ENCODE data around the gene RNF4. TPM values are rescaled to one million over a fixed set of nuclear protein-coding genes. Genes with fewer than 3 reads are reported as not detected.

RNF4 gene
- total RNA-seq, 1 donor from 2014 or later = 63.8 TPM

DNA sequence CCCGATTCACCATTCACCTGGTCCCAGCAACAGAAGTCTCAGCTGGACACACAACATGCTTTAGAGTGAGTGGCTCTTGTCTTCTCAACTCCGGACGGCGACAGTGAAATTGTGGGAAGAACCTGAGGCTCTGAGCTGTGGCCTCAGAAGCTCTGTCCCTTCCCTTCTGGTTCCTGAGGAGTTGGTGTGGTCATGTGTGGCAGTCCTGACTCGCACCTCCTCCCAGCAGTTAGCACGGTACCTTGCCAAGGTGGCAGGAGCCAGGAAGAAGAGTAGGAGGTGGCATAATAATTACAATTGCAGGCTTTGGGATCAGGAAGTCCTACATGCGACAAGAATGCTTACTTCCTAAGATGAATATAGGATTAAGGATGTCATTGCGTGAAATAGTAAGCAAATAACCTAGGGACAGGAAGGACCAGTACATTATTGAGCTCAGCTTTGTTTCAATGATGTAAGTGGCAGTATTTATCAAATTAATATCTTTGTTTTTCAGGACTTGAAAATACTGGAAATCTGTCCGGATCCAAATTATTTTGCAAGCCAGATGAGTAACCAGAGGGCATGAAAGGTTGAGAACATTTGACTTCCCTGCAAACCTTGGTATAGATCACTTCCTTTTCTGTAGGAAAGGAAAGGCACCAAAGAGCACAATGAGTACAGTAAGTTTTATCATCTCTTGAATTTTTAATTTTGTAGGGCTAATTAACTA, 21.1 kb downstream of the RNF4 start:
- H3K4me1 Mint-ChIP-seq = peaks cover 6% of the 10 kb centered on the region
- H3K27me3 Mint-ChIP-seq (ENCODE audit: low read depth) = no peaks in the 10 kb centered on the region
- no peak overlapping the region for H3K27ac Mint-ChIP-seq
- peaks cover 32% of the 10 kb centered on the region for H3K36me3 Mint-ChIP-seq
- no peaks in the 10 kb centered on the region for H3K9me3 Mint-ChIP-seq
- TF ChIP-seq, protein P1, sequence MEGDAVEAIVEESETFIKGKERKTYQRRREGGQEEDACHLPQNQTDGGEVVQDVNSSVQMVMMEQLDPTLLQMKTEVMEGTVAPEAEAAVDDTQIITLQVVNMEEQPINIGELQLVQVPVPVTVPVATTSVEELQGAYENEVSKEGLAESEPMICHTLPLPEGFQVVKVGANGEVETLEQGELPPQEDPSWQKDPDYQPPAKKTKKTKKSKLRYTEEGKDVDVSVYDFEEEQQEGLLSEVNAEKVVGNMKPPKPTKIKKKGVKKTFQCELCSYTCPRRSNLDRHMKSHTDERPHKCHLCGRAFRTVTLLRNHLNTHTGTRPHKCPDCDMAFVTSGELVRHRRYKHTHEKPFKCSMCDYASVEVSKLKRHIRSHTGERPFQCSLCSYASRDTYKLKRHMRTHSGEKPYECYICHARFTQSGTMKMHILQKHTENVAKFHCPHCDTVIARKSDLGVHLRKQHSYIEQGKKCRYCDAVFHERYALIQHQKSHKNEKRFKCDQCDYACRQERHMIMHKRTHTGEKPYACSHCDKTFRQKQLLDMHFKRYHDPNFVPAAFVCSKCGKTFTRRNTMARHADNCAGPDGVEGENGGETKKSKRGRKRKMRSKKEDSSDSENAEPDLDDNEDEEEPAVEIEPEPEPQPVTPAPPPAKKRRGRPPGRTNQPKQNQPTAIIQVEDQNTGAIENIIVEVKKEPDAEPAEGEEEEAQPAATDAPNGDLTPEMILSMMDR (IDR thresholded peaks at IDR 0.05; ENCODE audit: unreplicated experiment) = no peak
- no peak overlapping the region for H3K4me3 Mint-ChIP-seq
- no peak for DNase-seq (ENCODE audit: low spot score in 2 of 2, unreplicated experiment in 2 of 2)

DNA sequence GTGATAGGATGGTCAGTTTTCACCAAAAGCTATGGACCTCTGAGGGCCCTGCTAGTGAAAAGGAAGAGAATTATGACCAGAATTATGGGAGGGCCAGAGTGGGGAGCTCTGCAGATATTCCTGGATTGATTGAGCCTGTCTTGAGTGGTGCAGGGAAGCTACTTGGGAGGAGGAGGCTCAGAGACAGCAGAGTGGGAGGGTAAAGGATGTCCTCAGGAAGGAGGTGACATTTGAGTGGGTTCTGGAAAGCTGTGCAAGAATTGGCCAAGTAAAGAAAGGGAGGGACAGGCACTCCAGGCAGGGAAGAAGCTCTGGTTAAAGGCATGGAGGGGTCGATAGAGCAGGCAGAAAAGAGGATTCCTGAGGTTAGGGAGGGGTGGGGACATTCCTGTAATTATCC, 24.1 kb downstream of the RNF4 start:
- no peak for DNase-seq (ENCODE audit: low spot score in 2 of 2, unreplicated experiment in 2 of 2)
- no peaks in the 10 kb centered on the region for H3K27me3 Mint-ChIP-seq (ENCODE audit: low read depth)
- H3K27ac Mint-ChIP-seq = peak overlapping the region; percentile 22
- H3K36me3 Mint-ChIP-seq = peaks cover 43% of the 10 kb centered on the region
- H3K4me3 Mint-ChIP-seq = no peak overlapping the region
- TF ChIP-seq, protein P1 (IDR thresholded peaks at IDR 0.05; ENCODE audit: unreplicated experiment) = no peak
- no peaks in the 10 kb centered on the region for H3K4me1 Mint-ChIP-seq
- H3K9me3 Mint-ChIP-seq = no peaks in the 10 kb centered on the region

DNA sequence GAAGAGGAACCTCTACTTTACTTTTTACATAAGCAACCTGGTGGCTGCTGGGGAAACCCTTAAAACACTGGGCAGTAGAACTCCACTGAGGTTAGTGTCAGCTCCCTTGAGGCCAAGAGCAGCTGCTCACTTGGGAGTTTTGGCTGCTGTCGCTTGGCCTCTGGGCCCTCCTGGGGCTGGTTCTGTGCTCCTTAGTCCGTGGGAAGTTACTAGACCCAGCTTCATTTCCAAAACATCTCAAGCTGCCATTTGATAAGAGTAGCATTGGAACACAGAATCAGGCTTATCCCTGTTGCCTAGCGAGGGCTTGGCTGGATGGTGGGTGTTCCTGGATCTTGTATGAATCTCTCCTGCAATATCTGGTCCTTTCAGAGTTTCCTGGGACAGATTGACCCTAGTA, 26.1 kb downstream of the RNF4 start:
- H3K4me1 Mint-ChIP-seq = no peaks in the 10 kb centered on the region
- H3K4me3 Mint-ChIP-seq = no peak overlapping the region
- no peak overlapping the region for H3K27ac Mint-ChIP-seq
- H3K27me3 Mint-ChIP-seq (ENCODE audit: low read depth) = no peaks in the 10 kb centered on the region
- TF ChIP-seq, protein P1 (IDR thresholded peaks at IDR 0.05; ENCODE audit: unreplicated experiment) = no peak
- peaks cover 41% of the 10 kb centered on the region for H3K36me3 Mint-ChIP-seq
- no peaks in the 10 kb centered on the region for H3K9me3 Mint-ChIP-seq
- DNase-seq (ENCODE audit: low spot score in 2 of 2, unreplicated experiment in 2 of 2) = no peak

DNA sequence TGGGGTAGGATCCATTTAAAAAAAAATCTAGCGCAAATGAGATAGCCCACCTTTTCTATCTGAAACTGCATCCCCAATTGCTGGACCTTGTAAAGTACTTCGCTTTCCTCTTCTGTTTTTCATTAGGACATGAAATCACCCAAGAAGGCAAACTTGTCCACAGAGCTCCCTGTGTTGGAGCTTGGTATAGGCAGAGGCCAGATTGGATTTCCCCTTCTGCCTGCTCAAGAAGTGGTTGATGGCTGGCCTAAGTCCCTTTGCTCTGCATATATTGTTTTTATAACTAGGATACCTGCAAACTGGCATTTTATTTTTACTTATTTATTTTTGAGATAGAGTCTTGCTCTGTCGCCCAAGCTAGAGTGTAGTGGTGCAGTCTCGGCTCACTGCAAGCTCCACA, 28.4 kb downstream of the RNF4 start:
- DNase-seq (ENCODE audit: low spot score in 2 of 2, unreplicated experiment in 2 of 2) = no peak
- Mint-ChIP-seq H3K4me3 (no peak overlapping the region), H3K27me3 (ENCODE audit: low read depth) (no peaks in the 10 kb centered on the region), H3K36me3 (peaks cover 43% of the 10 kb centered on the region), H3K4me1 (no peaks in the 10 kb centered on the region), H3K9me3 (no peaks in the 10 kb centered on the region), H3K27ac (no peak overlapping the region)
- TF ChIP-seq, protein P1 (IDR thresholded peaks at IDR 0.05; ENCODE audit: unreplicated experiment) = no peak

DNA sequence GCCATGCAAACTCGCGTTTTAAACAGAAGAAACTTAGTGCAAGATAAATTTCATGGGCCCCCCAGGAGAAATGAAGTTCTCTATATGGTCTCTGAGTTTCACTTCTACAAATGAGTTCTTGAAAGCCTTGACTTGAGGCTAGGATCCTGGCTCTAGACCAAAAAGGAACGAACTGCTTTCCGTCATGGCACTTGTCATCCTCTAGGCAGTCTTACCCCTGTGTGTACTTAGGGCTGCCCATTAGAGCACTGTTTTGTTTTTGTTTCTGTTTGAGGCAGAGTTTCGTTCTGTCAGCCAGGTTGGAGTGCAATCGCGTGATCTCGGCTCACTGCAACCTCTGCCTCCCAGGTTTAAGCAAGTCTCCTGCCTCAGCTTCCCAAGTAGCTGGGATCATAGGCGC, 29.0 kb downstream of the RNF4 start:
- H3K4me3 Mint-ChIP-seq = no peak overlapping the region
- no peaks in the 10 kb centered on the region for H3K9me3 Mint-ChIP-seq
- DNase-seq (ENCODE audit: low spot score in 2 of 2, unreplicated experiment in 2 of 2) = no peak
- no peaks in the 10 kb centered on the region for H3K27me3 Mint-ChIP-seq (ENCODE audit: low read depth)
- TF ChIP-seq, protein P1 (IDR thresholded peaks at IDR 0.05; ENCODE audit: unreplicated experiment) = no peak
- peaks cover 37% of the 10 kb centered on the region for H3K36me3 Mint-ChIP-seq
- H3K4me1 Mint-ChIP-seq = no peaks in the 10 kb centered on the region
- no peak overlapping the region for H3K27ac Mint-ChIP-seq

Data from mesothelial cell of epicardium (in vitro differentiated cells).